HepG2 (cell line): ENCODE results near the gene NOM1. TPM values are rescaled to one million over a fixed set of nuclear protein-coding genes. Genes with fewer than 3 reads are reported as not detected.
A peak's percentile ranks its signal among the peaks of the same experiment; 100 is the strongest.

ENCODE experiments used
- E2F5 ChIP-seq: sonication (generic); formaldehyde crosslinking; conservative IDR thresholded peaks from 2 replicates; pipeline ENCODE4 v1.4.0; 2020; ENCODE audit warnings: missing genetic modification reagents
- FOXC1 ChIP-seq: sonication (generic); formaldehyde crosslinking; IDR thresholded peaks from 2 replicates; pipeline ENCODE4 v1.8.0; 2022; ENCODE audit warnings: mild to moderate bottlenecking, missing genetic modification reagents, borderline replicate concordance
- FOXP1 ChIP-seq, 2 experiments: fragments of 450-650 bp in 1 of 2; IDR thresholded peaks; 2 replicates each; pipeline ENCODE4 v1.6.1; 2017 to 2018; ENCODE audit warnings: antibody characterized with exemption in 1 of 2
- GABPA ChIP-seq, 2 experiments: IDR thresholded peaks; 2 replicates each; pipeline ENCODE4 v1.6.1; 2011 to 2016; ENCODE audit warnings: low read depth in 2 of 2, low read length in 1 of 2, missing biosample characterization in 1 of 2, missing genetic modification characterization in 1 of 2
- HDAC6 ChIP-seq: fragments of 200-600 bp; sonication (generic); IDR thresholded peaks from 2 replicates; pipeline ENCODE4 v1.7.0; 2017; ENCODE audit warnings: mild to moderate bottlenecking, antibody characterized with exemption, low read length, low read depth
- HMG20A ChIP-seq: IDR thresholded peaks from 2 replicates; pipeline ENCODE4 v1.6.1; 2016; ENCODE audit warnings: borderline replicate concordance
- KAT8 ChIP-seq: IDR thresholded peaks from 2 replicates; pipeline ENCODE4 v1.6.1; 2016; ENCODE audit warnings: missing genetic modification reagents, missing compliant biosample characterization
- MEIS2 ChIP-seq: sonication (generic); formaldehyde crosslinking; IDR thresholded peaks from 2 replicates; pipeline ENCODE4 v1.9.0; 2021; ENCODE audit warnings: mild to moderate bottlenecking, missing genetic modification reagents
- MIER3 ChIP-seq: IDR thresholded peaks from 2 replicates; pipeline ENCODE4 v1.6.1; 2016; ENCODE audit warnings: missing compliant biosample characterization, borderline replicate concordance
- MTA1 ChIP-seq: sonication (generic); formaldehyde crosslinking; IDR thresholded peaks from 2 replicates; pipeline ENCODE4 v1.4.0; 2020; ENCODE audit warnings: missing genetic modification reagents, mild to moderate bottlenecking, borderline replicate concordance
- MYC ChIP-seq: sonication (generic); formaldehyde crosslinking; IDR thresholded peaks from 2 replicates; pipeline ENCODE4 v1.9.0; 2021; ENCODE audit warnings: missing genetic modification reagents, borderline replicate concordance
- NR1H2 ChIP-seq: sonication (generic); formaldehyde crosslinking; IDR thresholded peaks from 2 replicates; pipeline ENCODE4 v1.8.1; 2022; ENCODE audit warnings: low read depth, missing genetic modification reagents, borderline replicate concordance
- PRPF4 ChIP-seq: fragments of 200-400 bp; formaldehyde crosslinking; IDR thresholded peaks from 2 replicates; pipeline ENCODE4 v1.6.1; 2016; ENCODE audit warnings: low read length, low read depth; ENCODE audit not compliant: poor library complexity, severe bottlenecking
- SIN3B ChIP-seq: fragments of 150-350 bp; IDR thresholded peaks from 2 replicates; pipeline ENCODE4 v1.6.1; 2014; ENCODE audit warnings: low read length
- TAF1 ChIP-seq: sonication (generic); formaldehyde crosslinking; IDR thresholded peaks from 2 replicates; pipeline ENCODE4 v1.4.0; 2020; ENCODE audit warnings: missing genetic modification reagents
- ZBTB38 ChIP-seq: sonication (generic); formaldehyde crosslinking; IDR thresholded peaks from 2 replicates; pipeline ENCODE4 v1.5.1; 2020; ENCODE audit warnings: mild to moderate bottlenecking, missing genetic modification reagents
- ZC3H13 ChIP-seq: sonication (generic); formaldehyde crosslinking; IDR thresholded peaks from 2 replicates; pipeline ENCODE4 v1.8.1; 2023; ENCODE audit warnings: mild to moderate bottlenecking, missing genetic modification reagents, moderate library complexity
- ZNF274 ChIP-seq: sonication (generic); formaldehyde crosslinking; IDR thresholded peaks from 2 replicates; pipeline ENCODE4 v1.5.1; 2020; ENCODE audit warnings: mild to moderate bottlenecking, missing genetic modification reagents
- ZNF431 ChIP-seq: sonication (generic); formaldehyde crosslinking; IDR thresholded peaks from 2 replicates; pipeline ENCODE4 v1.9.0; 2022; ENCODE audit warnings: missing genetic modification reagents, low read depth, mild to moderate bottlenecking, borderline replicate concordance
- ZNF616 ChIP-seq: sonication (generic); formaldehyde crosslinking; IDR thresholded peaks from 2 replicates; pipeline ENCODE4 v1.5.0; 2020; ENCODE audit warnings: low read depth, mild to moderate bottlenecking, missing genetic modification reagents
- ZNF672 ChIP-seq: sonication (generic); formaldehyde crosslinking; IDR thresholded peaks from 2 replicates; pipeline ENCODE4 v1.8.1; 2022; ENCODE audit warnings: missing genetic modification reagents
- ZNF777 ChIP-seq: sonication (generic); formaldehyde crosslinking; IDR thresholded peaks from 2 replicates; pipeline ENCODE4 v1.4.0; 2020; ENCODE audit warnings: missing genetic modification reagents
- ZSCAN12 ChIP-seq: sonication (generic); formaldehyde crosslinking; IDR thresholded peaks from 2 replicates; pipeline ENCODE4 v1.9.0; 2021; ENCODE audit warnings: mild to moderate bottlenecking, missing genetic modification reagents
- ZSCAN22 ChIP-seq: sonication (generic); formaldehyde crosslinking; IDR thresholded peaks from 2 replicates; pipeline ENCODE4 v1.4.0; 2020; ENCODE audit warnings: mild to moderate bottlenecking, missing genetic modification reagents
- ZSCAN25 ChIP-seq: sonication (generic); formaldehyde crosslinking; IDR thresholded peaks from 2 replicates; pipeline ENCODE4 v1.8.0; 2022; ENCODE audit warnings: mild to moderate bottlenecking, missing genetic modification reagents
- polyA plus RNA-seq, 8 experiments: library from polyadenylated mRNA; depleted of rRNA in 3 of 8; stranded (reverse) in 7 of 8; unstranded in 1 of 8; fragments of >200 nt; fragmentation: Illumina TruSeq in 4 of 8; extraction: Trizol in 4 of 8; gene quantifications; 2 replicates each; pipeline versions ENCODE4 v1.2.1 to v1.2.3, GENCODE V29; 2011 to 2016; ENCODE audit warnings: low read depth in 4 of 8, missing spikeins in 1 of 8, mixed read lengths in 1 of 8; ENCODE audit not compliant: insufficient read depth in 1 of 8
- total RNA-seq, 5 experiments: library from RNA; depleted of rRNA; stranded (reverse); fragments of >200 nt; fragmentation: Illumina TruSeq; extraction: Trizol; gene quantifications; 2 replicates each; pipeline ENCODE4 v1.2.3, GENCODE V29; 2016; ENCODE audit warnings: low read depth in 1 of 5
- TF ChIP-seq, protein P1 (sequence below): sonication (generic); formaldehyde crosslinking; IDR thresholded peaks from 2 replicates; pipeline ENCODE4 v1.8.1; 2023; ENCODE audit warnings: mild to moderate bottlenecking, missing genetic modification reagents, borderline replicate concordance
- TF ChIP-seq, protein P2 (sequence below): conservative IDR thresholded peaks from 2 replicates; pipeline ENCODE4 v1.6.1; 2018; ENCODE audit warnings: missing genetic modification reagents

The NOM1 gene
- total and polyA plus RNA-seq, 2 of the 13 experiments (the other 11 are each of a cell fraction or from before 2014, with no cell fraction given) = 14.2 to 26.2 TPM

DNA sequence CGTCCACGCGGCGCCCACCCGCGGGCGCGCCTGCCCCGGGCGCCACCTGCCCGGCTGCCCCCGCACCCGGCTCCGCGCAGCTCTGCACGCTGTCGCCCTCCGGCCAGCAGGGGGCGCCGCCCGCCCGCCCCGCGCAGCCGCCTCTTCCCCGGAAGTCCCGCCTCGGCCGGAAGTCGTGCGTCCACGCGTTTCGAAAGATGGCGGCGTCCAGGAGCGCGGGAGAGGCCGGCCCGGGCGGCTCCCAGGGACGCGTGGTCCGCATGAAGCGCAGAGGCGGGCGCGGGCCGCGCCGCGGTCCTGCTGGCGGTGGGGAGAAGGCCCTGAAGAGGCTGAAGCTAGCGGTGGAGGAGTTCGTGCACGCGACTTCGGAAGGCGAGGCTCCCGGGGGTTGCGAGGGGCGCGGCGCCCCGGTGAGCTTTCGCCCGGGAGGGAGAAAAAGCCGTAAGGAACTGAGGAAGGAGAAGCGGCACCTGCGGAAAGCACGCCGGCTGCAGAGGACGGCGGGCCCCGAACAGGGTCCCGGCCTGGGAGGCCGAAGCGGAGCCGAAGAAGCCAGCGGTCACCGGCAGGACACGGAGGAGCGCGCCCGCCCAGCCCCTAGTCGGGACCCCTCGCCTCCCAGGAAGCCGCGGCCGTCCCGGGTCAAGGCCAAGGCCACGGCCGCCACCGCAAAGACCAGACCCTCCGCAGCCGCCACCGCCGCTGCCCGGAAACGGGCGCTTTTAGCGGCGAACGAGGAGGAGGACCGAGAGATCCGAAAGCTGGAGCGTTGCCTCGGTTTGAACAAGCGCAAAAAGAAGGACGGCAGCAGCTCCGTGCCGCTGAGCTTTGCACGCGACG, at the start of gene NOM1 (continued):
- 0 out of 2 replicates have a peak, but pooled peaks have one; percentile 71 for TF ChIP-seq ZNF672 (CRISPR knock-in tag)
- TF ChIP-seq KAT8 (CRISPR knock-in tag) = peak; percentile 88
- TF ChIP-seq ZSCAN22 = no peak
- TF ChIP-seq ZNF616 (CRISPR knock-in tag) = 0 out of 2 replicates have a peak, but pooled peaks have one; percentile 82
- no peak for TF ChIP-seq PRPF4
- peak; percentile 84 for TF ChIP-seq SIN3B
- TF ChIP-seq, protein P1, sequence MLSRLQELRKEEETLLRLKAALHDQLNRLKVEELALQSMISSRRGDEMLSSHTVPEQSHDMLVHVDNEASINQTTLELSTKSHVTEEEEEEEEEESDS = 0 out of 2 replicates have a peak, but pooled peaks have one; percentile 67
- TF ChIP-seq, protein P2, sequence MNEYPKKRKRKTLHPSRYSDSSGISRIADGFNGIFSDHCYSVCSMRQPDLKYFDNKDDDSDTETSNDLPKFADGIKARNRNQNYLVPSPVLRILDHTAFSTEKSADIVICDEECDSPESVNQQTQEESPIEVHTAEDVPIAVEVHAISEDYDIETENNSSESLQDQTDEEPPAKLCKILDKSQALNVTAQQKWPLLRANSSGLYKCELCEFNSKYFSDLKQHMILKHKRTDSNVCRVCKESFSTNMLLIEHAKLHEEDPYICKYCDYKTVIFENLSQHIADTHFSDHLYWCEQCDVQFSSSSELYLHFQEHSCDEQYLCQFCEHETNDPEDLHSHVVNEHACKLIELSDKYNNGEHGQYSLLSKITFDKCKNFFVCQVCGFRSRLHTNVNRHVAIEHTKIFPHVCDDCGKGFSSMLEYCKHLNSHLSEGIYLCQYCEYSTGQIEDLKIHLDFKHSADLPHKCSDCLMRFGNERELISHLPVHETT (CRISPR knock-in tag) = peak; percentile 66; the same call in 1 of the 2 replicates
- no peak for TF ChIP-seq HDAC6
- peak; percentile 74; the same call in 1 of the 2 replicates for TF ChIP-seq MTA1 (CRISPR knock-in tag)
- TF ChIP-seq HMG20A = no peak
- TF ChIP-seq TAF1 (CRISPR knock-in tag) = peak; percentile 97
- peak; percentile 82 for TF ChIP-seq ZC3H13 (CRISPR knock-in tag)
- peak; percentile 74; the same call in 1 of the 2 replicates for TF ChIP-seq ZBTB38 (CRISPR knock-in tag)
- TF ChIP-seq NR1H2 (CRISPR knock-in tag) = no peak; the same call in 1 of the 2 replicates
- TF ChIP-seq MIER3 = peak; percentile 24; the same call in 1 of the 2 replicates
- TF ChIP-seq ZNF431 = peak; percentile 77; the same call in 1 of the 2 replicates
- TF ChIP-seq MEIS2 = peak; percentile 59; the same call in 1 of the 2 replicates
- peak; percentile 87 for TF ChIP-seq E2F5
- 0 out of 2 replicates have a peak, but pooled peaks have one; percentile 48 for TF ChIP-seq FOXC1
- TF ChIP-seq ZNF274 (CRISPR knock-in tag) = peak; percentile 62; the same call in 1 of the 2 replicates
- peak; percentile 81 for TF ChIP-seq ZSCAN25 (CRISPR knock-in tag)
- TF ChIP-seq ZNF777 (CRISPR knock-in tag) = 0 out of 2 replicates have a peak, but pooled peaks have one; percentile 22
- TF ChIP-seq ZSCAN12 = peak; percentile 41; the same call in 1 of the 2 replicates
- TF ChIP-seq FOXP1 (IDR thresholded peaks at IDR 0.05) = no peak
- no peak for TF ChIP-seq FOXP1 (CRISPR knock-in tag; IDR thresholded peaks at IDR 0.05)
- peak; percentile 95 for TF ChIP-seq GABPA (IDR thresholded peaks at IDR 0.05; ENCODE audit: low read depth, low read length)
- TF ChIP-seq GABPA (CRISPR knock-in tag; IDR thresholded peaks at IDR 0.05; ENCODE audit: low read depth) = peak; percentile 88
- TF ChIP-seq MYC (CRISPR knock-in tag) = peak; percentile 94
